HG02938 (cell line): ENCODE measurements around the gene CDK18.
A peak's percentile ranks its signal among the peaks of the same experiment; 100 is the strongest.
"Not testable (repeated sequence)": the region's sequence is repeated elsewhere in the genome, so short reads cannot be mapped to it uniquely, and the experiment has no call there.

Experiments
- ATAC-seq: cut with Tn5 transposase; IDR thresholded peaks from one replicate; pipeline ENCODE4 v1.9.1; 2021; ENCODE audit warnings: mild to moderate bottlenecking, moderate library complexity; ENCODE audit not compliant: unreplicated experiment

The CDK18 gene

GRCh38 chr1:205480349-205480985 lies 24.0 kb upstream of the CDK18 start:
- peak; percentile 65 for ATAC-seq

GRCh38 chr1:205481218-205481617 lies 23.3 kb upstream of the CDK18 start:
- no peak for ATAC-seq

GRCh38 chr1:205481629-205482151 lies 22.8 kb upstream of the CDK18 start:
- no peak for ATAC-seq

- ATAC-seq = not testable (repeated sequence)
Observed at GRCh38 chr1:205482587-205482986, 21.9 kb upstream of the CDK18 start.

- no peak for ATAC-seq
Observed at GRCh38 chr1:205483372-205483771, 21.1 kb upstream of the CDK18 start.

- peak; percentile 41 for ATAC-seq
Observed at GRCh38 chr1:205484985-205485967, 19.2 kb upstream of the CDK18 start.

GRCh38 chr1:205486258-205486657 lies 18.2 kb upstream of the CDK18 start:
- no peak for ATAC-seq

- no peak for ATAC-seq
Observed at GRCh38 chr1:205488074-205488723, 16.3 kb upstream of the CDK18 start.

GRCh38 chr1:205491794-205492193 lies 12.7 kb upstream of the CDK18 start:
- ATAC-seq = no peak

- ATAC-seq = no peak
Observed at GRCh38 chr1:205492201-205492667, 12.2 kb upstream of the CDK18 start.

GRCh38 chr1:205492774-205493173 lies 11.7 kb upstream of the CDK18 start:
- ATAC-seq = no peak

- ATAC-seq = no peak
Observed at GRCh38 chr1:205493241-205494085, 11.0 kb upstream of the CDK18 start.

GRCh38 chr1:205494115-205494514 lies 10.4 kb upstream of the CDK18 start:
- no peak for ATAC-seq

GRCh38 chr1:205495237-205495823 lies 9.1 kb upstream of the CDK18 start:
- no peak for ATAC-seq

- no peak for ATAC-seq
Observed at GRCh38 chr1:205496661-205497060, 7.8 kb upstream of the CDK18 start.

GRCh38 chr1:205497351-205497750 lies 7.1 kb upstream of the CDK18 start:
- ATAC-seq = no peak

- no peak for ATAC-seq
Observed at GRCh38 chr1:205499789-205500188, 4.7 kb upstream of the CDK18 start.

GRCh38 chr1:205500240-205501233 lies 3.9 kb upstream of the CDK18 start:
- ATAC-seq = no peak
